Right lung (tissue), 5 donors: ENCODE data around the gene KCND3. TPM values are rescaled to one million over a fixed set of nuclear protein-coding genes. Genes with fewer than 3 reads are reported as not detected.
A peak's percentile ranks its signal among the peaks of the same experiment; 100 is the strongest.

Source experiments
- DNase-seq, 2 donors: peaks; one replicate each; pipeline ENCODE4 v3.0.0-alpha.2; 2013
- polyA plus RNA-seq, 5 donors: library from polyadenylated mRNA; unstranded; fragments of 120-200 nt; gene quantifications; one replicate each; pipeline versions ENCODE4 v1.2.1 to v1.2.3, GENCODE V29; 2013; ENCODE audit warnings: inconsistent platforms in 1 of 5, low replicate concordance in 1 of 5; ENCODE audit not compliant: insufficient read length in 5 of 5, insufficient read depth in 1 of 5

Gene KCND3
- polyA plus RNA-seq, 5 donors, result 0.40 to 0.85 (median 0.49) TPM

- DNase-seq, result peak in 1 of 2 donors; percentile 2
Observed at GRCh38 chr1:111988743-111989453, 570 bp downstream of the KCND3 start.

DNA sequence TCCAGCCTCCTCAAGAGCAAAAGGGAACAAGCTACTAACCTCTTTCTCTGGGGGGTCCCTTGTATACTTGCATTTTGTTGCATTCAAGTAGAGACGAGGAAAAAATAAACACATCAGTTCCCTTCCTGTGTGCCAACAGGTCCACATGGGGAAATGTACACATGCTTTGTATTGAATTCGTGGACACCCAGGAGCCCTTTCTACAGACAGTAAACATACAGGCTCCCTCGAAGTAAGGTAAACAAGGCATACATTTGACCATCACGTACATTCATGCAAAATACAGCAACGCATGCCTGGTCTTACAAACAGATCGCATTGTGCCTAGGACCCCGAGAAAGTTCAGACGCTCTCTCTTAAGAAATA, 1.1 kb downstream of the KCND3 start:
- DNase-seq, result no peak

DNA sequence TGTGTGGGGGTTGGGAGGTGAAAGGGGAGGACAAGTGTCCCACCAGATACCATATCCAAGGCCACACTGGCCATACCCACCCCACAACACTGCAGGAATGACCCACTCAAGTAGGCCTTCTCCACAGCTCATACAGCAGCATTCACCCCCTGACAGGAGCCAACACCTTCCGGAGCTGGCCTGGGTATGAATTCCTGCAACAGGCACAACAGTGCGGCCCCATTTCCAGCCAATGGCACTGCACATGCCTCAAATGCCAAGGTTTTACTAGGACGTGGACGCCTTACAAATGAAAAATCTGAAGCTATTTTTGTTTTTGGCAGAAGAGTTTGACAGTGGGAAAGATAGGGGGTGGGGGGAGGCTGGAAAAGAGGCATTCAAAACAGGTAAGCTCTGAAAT, 2.0 kb downstream of the KCND3 start:
- no peak for DNase-seq

DNA sequence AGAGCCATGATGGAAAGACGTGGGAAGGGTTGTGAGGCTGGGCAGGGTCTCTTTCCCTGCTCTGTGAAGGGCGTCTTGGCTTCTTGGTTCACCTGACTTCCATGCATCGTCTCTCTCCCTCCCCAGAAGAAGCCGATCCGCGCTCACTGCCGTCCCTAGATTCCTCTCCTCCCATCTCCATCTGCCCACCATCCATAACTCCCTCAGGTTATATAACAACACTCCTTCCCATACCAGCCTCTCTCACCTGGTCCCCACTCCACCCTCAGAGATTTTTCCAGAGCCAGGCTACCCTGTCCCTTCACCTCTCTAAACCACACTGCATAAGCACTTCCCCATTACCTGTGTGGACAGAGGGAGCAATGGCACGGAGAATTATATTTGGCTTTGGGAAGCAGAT, 6.0 kb downstream of the KCND3 start:
- DNase-seq, result no peak

- DNase-seq, result no peak
Observed at GRCh38 chr1:111982428-111982827, 7.0 kb downstream of the KCND3 start.

GRCh38 chr1:111981871-111982270, 7.6 kb downstream of the KCND3 start:
- no peak for DNase-seq

DNA sequence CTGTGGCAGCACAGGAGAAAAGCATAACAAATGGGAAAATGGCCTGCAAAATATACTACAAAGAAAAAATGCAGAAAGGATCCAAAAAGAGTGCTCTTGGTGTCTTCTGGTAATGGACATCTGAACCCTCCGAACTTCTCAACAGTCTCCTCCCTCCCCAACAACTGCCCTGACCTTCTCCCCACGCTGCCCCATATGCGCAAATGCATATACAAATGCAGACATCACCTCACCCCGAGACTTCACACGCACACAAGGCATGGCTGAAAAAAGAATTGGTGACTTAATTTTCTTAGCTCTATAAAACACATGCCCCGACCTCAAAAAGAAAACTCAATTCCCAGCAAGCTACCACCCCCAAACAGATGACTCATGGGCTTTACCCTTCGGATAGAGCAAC, 8.4 kb downstream of the KCND3 start:
- DNase-seq, result no peak

- no peak for DNase-seq
Observed at GRCh38 chr1:111980686-111981085, 8.8 kb downstream of the KCND3 start.

- no peak for DNase-seq
Observed at GRCh38 chr1:111978695-111979094, 10.8 kb downstream of the KCND3 start.

GRCh38 chr1:111977378-111977777, 12.1 kb downstream of the KCND3 start:
- no peak for DNase-seq

DNA sequence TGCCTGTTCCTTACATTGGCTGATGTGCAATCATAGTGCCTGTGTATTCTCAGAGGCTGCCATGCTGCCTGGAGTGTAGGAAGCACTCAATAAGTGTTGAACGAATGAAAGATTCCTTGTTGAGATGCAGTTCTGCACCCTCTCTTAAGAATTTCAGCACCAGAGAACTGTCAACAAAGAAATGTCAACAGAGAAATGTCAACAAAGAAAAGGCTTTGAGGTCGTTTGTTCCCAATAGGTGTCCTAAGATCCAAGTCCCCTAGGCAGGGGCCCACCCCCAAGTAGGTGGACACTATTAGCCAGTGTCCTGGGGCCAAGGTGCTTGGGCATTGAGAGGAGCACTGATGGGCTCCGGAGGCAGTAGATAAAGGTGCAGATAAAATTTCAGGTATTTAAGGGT, 12.6 kb downstream of the KCND3 start:
- no peak for DNase-seq

DNA sequence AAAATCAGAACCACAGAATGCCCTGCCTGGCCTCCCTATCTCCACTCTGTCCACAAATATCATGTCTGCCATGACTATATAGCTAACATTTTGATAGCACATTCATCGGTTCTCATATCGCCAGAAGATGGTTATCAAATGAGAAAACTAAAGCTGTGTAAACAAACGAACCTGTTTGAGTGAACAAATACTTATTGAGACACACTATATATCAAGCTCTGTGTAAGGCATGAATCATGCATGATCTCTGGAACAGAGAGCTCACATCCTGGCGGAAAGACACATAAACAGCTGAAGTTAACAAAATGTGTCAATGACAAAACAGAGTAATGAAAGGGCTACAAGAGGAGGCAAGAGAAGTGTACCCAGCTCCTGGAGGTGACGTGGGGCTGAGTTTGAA, 13.1 kb downstream of the KCND3 start:
- no peak for DNase-seq

DNA sequence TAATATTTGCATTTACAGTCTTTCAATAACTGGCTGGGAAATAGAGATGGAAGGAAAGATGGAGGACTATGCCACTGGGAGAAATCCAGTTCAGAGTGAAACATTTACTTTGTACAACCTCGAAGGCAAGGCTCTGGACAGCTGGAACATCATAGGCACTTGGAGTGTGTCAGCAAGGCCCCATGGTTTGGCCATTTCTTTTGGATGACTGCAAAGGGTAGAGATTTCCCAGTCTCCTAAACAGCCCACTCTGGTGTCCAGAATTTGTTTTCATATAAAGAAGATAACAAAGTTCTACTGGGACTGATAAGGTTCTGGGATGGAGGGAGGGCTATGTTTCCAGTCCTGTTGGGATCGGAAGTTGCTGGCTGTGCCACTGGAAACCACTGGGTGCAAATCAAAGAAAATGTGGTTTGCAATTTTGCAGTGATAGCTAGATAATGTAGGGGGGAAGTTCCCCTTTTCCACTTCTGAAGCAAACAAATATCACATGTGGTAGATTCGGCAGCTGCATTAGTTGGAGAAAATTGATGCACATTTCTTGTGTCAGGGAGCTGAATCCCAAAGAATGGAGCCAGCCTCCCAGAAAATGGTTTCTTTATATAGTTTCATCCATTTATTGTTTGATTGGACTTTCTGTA, 16.2 kb downstream of the KCND3 start:
- DNase-seq, result no peak

- DNase-seq, result no peak
Observed at GRCh38 chr1:111971396-111971795, 18.1 kb downstream of the KCND3 start.

- DNase-seq, result no peak
Observed at GRCh38 chr1:111968511-111968910, 21.0 kb downstream of the KCND3 start.

DNA sequence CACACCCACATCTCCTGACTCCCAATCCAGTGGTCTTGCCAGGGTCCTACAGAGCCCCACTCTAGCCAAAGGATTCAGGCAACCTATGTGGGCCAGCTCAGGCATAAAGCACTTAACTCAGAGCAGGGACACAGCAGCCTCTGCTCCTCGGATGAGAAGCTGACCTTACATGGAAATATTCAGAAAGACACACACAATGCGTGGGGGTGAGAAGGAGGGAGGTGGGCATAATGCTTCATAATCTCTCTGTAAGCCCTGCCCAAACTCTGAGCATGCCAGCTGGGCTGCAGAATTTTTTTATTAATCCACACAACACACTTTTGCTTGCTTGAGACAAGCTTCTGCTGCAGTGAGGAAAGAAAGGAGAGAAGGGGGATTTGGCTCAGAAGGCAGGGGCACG, 21.6 kb downstream of the KCND3 start:
- DNase-seq, result no peak

DNA sequence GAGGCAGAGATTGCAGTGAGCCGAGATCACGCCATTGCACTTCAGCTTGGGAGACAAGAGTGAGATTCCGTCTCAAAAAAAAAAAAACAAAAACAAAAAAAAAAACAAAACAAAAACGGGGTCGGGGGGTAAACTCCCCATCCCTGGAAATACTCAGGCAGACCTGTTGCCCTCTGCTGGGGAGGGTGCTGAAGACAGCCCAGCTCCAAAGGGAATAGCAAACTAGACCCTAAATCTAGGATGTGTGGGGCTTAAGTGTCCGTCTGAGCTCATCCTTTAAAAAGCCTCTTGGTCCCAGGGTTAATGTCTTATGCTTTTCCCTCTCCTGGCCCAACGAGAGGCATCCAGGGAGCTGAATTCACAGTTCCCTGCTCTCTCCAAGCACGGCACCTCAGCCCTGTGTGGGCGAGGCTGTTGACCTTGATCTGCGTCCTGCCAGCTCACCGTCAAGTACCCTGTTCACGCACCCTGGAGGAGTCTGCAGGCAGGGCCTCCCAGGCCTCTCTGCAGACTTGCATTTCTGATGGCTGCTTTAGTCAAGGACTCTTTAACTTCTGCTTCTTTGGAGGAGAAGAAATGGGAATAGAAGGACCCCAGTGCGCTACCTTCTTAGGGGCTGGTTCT, 22.3 kb downstream of the KCND3 start:
- peak in 1 of 2 donors; percentile 13 for DNase-seq

DNA sequence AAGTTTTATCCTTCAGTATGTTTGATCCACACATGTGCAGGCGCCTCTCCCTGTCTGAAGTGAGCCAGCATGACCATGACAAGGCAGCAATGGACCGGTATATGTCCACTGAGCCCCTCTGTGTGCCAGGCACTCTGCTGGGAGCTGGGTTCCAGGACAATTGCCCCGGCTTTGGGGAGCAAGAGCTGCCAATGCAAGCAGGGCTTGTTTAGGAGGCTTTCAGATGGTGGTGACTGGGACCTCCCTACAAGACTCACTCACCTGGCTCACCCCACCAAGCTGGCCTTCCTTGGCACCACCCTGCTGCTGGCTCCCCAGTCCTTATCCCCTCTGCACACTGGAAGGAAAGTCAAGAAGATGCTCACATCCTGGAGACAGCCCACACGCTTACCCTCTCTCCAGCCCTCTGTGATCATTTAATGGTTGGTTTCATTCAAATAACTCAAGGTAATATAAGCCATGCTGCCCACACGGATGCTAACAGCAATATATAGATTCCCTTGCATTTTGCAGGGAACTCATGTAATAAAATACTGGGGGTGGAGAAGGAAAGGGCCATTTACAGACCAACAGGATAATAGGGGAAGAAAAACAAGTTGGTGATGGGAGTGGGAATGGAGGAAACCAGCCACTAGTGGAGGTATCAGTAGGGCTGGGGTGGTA, 23.6 kb downstream of the KCND3 start:
- DNase-seq, result no peak

DNA sequence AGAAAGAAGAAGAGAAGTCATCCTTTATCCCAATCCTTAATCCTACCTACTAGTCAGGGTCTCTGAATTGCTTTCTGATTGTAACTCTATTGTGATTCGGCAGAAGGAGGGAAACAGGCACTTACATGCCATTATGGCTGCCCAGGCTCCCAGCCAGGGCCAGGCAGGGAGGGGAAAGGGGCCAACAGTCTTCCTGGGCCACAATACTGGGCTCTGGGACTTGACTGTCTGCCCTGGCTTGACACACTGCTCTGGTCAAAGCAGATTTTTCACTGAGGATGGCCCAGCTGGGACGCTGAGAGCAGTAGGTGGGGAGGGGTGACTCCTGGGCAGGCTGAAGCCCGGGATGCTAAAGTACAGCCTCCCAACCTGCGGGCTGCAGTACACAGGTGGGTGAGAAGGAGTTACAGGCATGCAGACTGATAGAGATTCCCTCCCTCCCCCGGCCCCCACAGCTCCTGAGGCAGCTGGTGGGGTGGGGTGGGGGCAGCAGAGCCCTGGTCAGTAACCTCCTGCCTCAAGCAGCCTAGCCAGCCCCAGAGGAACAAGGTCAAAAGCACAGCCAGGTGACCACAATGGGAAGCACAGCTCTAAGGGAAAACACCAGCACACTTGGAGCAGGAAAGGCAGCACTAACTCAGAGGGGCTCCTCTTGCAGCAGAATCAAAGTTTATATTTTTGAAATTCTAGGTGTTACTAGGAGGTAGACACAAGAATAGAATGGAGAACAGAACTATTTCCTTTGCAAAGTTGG, 25.3 kb downstream of the KCND3 start:
- no peak for DNase-seq

DNA sequence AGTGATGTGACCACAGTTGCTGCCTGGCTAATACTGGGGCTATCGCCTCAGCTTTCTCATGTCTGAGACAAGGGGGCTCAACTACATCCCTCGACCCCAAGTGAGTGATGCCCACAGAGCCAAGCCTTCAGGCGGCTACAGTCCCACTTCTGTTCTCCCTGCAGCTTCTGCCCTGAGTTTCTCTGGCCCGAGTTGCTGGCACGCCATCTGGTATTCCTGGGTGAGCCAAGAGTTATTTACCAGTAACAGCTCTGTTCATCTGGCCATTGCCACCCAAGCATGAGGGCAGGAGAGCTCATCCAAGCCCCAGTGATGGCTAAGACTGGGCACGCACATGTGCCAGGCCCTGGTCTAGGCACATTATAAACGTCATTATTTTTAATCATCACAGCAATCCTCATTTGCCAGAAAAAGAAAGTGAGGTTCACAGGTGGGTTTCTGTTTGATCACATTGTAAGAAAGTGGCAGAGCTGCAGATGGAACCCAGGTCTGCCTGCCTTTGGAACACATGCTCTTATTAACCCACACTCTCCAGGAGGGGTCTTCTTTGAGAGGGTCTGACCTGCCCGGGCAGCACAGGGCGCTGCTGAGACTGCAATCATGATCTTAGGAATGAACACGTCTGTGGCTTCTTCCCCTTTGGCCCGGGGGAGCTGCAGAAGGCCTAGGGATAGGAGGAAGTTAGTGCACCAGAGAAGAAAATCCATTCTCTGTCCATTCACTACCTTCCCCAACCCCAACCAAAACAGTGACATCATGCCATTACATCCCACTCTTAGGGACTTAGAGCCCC, 27.5 kb downstream of the KCND3 start:
- DNase-seq, result no peak

DNA sequence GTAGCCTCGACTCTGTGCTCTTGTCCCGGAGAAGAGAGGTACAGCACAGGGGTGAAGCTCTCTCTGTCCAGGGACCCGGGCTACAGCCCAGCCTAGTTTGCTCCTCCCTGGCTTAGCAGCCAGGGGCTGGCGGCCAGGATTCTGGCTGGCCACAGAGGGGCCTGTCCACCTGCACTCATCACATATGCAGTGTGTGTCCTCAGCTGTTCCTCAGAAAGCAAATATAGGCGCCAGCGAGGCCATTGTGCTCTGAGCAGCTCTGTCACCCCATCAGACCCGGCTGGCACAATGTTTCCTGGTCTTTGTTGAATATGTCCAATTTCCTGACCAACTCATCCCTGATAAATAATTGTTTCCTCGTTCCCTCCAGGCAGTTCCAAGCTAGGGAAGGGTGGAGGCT, 28.5 kb downstream of the KCND3 start:
- DNase-seq, result no peak
